GM12865 (cell line): ENCODE data around the gene SAMM50.

Experiments used
- DNase-seq: peaks from one replicate; pipeline ENCODE4 v3.0.0; 2010; ENCODE audit warnings: low read depth
- H3K4me3 ChIP-seq: 2 replicates; pipeline ENCODE4 v1.5.1; 2011; ENCODE audit warnings: mild to moderate bottlenecking, low read depth, low read length, control low read depth
- CTCF ChIP-seq: IDR thresholded peaks from 2 replicates; pipeline ENCODE4 v1.5.1; 2011; ENCODE audit warnings: low read length, control low read depth, low read depth, inconsistent platforms; ENCODE audit not compliant: insufficient read depth; ENCODE audit errors: missing control alignments

The SAMM50 gene

DNA sequence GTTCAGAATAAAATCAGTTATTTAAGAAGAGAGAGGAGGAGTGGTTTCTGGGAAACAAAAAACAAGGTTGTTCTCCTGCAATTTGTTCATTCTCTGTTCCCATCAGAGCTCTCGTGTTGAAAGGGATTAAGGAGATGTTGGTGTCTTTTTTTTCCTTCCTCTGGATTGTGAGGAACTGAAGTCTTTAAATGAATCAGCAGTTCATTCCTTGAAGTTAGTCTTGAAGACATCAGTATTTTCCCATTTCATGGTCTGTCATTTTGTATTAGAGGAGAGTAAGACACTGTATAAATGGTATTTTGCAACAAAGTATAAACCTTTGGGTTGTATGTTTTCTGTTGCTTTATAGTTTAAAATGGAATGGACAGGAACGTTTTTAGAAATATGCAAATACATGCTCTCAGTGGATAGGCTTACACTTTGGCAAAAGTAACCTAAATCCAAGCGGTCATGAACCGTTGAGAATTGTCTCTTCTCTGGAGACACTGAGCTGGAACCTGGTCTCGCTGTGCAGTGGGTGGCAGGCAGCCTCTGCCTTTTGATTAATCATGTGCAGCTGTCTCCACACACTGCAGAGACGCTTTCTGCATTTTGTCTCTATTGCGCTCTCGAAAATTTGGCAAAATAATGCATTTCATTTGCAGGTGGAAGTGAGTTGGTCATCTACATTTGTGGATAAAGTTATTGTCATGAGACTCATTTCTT is 33.0 kb downstream of the SAMM50 start:
- no peak overlapping the region for H3K4me3 ChIP-seq
- no peak for TF ChIP-seq CTCF
- DNase-seq, result no peak

DNA sequence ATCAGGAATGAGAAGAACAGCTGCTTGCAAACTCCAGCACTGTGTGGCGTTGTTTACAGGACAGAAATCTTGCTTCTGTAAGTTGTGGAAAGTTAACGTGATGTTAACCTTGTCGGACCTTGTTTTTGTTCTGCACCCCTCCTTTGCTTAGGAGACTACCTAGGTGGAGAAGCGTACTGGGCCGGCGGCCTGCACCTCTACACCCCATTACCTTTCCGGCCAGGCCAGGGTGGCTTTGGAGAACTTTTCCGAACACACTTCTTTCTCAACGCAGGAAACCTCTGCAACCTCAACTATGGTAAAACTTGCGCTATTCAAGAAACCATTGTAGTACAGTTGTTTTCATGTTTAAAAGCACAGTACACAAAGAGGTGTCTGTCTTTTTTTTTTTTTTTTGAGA is 33.7 kb downstream of the SAMM50 start:
- H3K4me3 ChIP-seq, result no peak overlapping the region
- TF ChIP-seq CTCF, result no peak
- DNase-seq, result no peak

GRCh38 chr22:43990044-43990443 is 34.8 kb downstream of the SAMM50 start:
- no peak overlapping the region for H3K4me3 ChIP-seq
- no peak for DNase-seq
- no peak for TF ChIP-seq CTCF

DNA sequence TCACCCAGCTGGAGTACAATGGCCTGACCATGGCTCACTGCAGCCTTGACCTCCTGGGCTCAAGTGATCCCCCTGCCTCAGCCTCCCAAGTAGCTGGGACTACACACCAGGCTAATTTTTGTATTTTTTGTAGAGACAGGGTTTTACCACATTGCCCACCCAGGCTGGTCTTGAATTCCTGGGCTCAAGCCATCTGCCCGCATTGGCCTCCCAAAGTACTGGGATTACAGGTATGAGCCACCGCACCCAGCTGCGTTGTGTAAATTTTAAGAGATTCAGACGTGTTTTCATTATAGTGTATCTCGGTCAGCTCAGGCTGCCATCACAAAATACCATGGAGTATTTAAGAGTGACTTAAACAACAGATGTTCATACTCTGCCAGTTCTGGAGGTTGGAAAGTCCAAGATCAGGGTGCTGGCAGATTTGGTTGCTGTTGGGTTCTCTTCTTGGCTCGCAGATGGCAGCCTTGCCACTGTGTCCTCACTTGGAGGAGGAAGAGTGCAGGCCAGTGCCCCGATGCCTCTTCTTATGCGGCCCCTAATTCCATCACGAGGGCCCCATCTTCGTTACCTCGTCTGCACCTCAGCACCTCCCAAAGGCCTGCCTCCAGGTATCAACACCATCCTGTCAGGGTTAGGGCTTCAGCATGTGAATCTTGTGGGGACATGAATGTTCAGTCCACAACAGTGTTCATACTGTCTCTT is 36.2 kb downstream of the SAMM50 start:
- no peak for DNase-seq
- H3K4me3 ChIP-seq, result no peak overlapping the region
- TF ChIP-seq CTCF, result no peak

DNA sequence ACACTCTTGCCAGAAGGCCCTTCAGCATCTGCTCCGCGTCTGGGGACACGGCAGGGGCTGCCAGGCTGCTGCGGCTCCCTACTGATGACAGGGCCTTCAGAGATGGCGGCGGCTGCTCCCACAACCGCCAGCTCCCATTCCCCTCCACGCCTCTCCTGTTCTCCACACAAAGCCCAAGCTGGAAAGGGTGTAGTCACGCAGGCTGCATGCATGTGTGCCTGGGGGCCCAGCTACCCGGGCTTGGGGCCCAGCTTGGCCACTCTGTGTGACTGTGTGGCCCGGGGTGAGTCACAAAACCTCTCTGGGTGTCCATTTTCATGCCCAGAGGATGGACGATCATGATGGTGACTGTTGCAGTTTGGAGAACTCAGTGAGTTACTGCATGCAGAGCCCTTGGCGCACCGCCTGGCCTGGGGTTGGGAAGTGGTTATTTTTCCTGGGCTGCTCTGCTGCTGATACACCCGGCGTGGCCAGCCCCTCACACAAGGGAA is 37.1 kb downstream of the SAMM50 start:
- H3K4me3 ChIP-seq, result no peak overlapping the region
- no peak for DNase-seq
- TF ChIP-seq CTCF, result no peak

- peak; percentile 80 for DNase-seq
- TF ChIP-seq CTCF, result peak; percentile 95
- H3K4me3 ChIP-seq, result no peak overlapping the region
Measured at GRCh38 chr22:43993072-43993760, 38.0 kb downstream of the SAMM50 start.
